Stomach (tissue), 4 donors: ENCODE results near the gene GPC6.

ENCODE experiments used
- EP300 ChIP-seq: sonication (generic); formaldehyde crosslinking; IDR thresholded peaks from one replicate; pipeline ENCODE4 v1.6.1; 2017; ENCODE audit warnings: antibody characterized with exemption
- POLR2A ChIP-seq, 4 donors: fragments of 450-650 bp; IDR thresholded peaks; one replicate each; pipeline ENCODE4 v1.6.1; 2016; ENCODE audit warnings: antibody characterized with exemption in 4 of 4, control low read depth in 2 of 4, mild to moderate bottlenecking in 1 of 4, moderate library complexity in 1 of 4
- TF ChIP-seq, protein P1 (sequence below), 7 experiments: fragments of 450-650 bp in 4 of 7; fragments of 200-600 bp in 3 of 7; sonication (generic) in 3 of 7; IDR thresholded peaks; one replicate each; pipeline ENCODE4 v1.5.1; 2016 to 2019; ENCODE audit warnings: antibody characterized with exemption in 7 of 7, control low read depth in 2 of 7, mild to moderate bottlenecking in 1 of 7

GRCh38 chr13:93847162-93847561 lies 620.6 kb downstream of the GPC6 start:
- TF ChIP-seq POLR2A (IDR thresholded peaks at IDR 0.05) (no peak), EP300 (no peak)
- TF ChIP-seq, protein P1, sequence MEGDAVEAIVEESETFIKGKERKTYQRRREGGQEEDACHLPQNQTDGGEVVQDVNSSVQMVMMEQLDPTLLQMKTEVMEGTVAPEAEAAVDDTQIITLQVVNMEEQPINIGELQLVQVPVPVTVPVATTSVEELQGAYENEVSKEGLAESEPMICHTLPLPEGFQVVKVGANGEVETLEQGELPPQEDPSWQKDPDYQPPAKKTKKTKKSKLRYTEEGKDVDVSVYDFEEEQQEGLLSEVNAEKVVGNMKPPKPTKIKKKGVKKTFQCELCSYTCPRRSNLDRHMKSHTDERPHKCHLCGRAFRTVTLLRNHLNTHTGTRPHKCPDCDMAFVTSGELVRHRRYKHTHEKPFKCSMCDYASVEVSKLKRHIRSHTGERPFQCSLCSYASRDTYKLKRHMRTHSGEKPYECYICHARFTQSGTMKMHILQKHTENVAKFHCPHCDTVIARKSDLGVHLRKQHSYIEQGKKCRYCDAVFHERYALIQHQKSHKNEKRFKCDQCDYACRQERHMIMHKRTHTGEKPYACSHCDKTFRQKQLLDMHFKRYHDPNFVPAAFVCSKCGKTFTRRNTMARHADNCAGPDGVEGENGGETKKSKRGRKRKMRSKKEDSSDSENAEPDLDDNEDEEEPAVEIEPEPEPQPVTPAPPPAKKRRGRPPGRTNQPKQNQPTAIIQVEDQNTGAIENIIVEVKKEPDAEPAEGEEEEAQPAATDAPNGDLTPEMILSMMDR (IDR thresholded peaks at IDR 0.05), result no peak
